ENCODE results near the gene GAS5. TPM values are rescaled to one million over a fixed set of nuclear protein-coding genes. Genes with fewer than 3 reads are reported as not detected.

GAS5 gene
- total RNA-seq, 1 donor from 2014 or later, result 397 TPM

DNA sequence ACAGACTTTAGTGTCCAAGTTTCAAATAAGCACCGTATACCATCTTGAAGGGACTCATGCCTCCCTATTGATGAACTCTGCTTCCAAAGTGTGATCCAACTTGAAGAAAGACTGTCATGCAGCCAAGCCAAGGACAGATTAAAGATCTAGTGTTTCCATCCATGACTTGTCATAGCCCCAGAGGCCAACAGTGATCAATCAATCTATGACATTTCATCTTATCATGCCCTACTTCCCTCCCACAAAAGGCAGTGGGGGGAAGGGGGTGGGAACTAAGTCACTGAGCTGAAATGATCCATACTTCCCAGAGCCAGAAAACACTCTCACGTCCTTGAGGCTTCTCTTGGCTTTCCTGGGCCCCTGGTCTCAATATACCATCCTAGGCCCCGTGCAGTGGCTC is 45.3 kb upstream of the GAS5 start:
- Mint-ChIP-seq H3K9me3 (ENCODE audit: unreplicated experiment) (no peaks in the 10 kb centered on the region), H3K36me3 (ENCODE audit: low read depth, unreplicated experiment) (peaks cover 11% of the 10 kb centered on the region), H3K27me3 (ENCODE audit: unreplicated experiment) (peaks cover 10% of the 10 kb centered on the region), H3K4me3 (ENCODE audit: unreplicated experiment) (no peak overlapping the region), H3K27ac (ENCODE audit: unreplicated experiment) (no peak overlapping the region), H3K4me1 (ENCODE audit: unreplicated experiment) (no peaks in the 10 kb centered on the region)
- TF ChIP-seq, protein P1, sequence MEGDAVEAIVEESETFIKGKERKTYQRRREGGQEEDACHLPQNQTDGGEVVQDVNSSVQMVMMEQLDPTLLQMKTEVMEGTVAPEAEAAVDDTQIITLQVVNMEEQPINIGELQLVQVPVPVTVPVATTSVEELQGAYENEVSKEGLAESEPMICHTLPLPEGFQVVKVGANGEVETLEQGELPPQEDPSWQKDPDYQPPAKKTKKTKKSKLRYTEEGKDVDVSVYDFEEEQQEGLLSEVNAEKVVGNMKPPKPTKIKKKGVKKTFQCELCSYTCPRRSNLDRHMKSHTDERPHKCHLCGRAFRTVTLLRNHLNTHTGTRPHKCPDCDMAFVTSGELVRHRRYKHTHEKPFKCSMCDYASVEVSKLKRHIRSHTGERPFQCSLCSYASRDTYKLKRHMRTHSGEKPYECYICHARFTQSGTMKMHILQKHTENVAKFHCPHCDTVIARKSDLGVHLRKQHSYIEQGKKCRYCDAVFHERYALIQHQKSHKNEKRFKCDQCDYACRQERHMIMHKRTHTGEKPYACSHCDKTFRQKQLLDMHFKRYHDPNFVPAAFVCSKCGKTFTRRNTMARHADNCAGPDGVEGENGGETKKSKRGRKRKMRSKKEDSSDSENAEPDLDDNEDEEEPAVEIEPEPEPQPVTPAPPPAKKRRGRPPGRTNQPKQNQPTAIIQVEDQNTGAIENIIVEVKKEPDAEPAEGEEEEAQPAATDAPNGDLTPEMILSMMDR (IDR thresholded peaks at IDR 0.05; ENCODE audit: unreplicated experiment), result no peak
- no peak for DNase-seq (ENCODE audit: low spot score)

DNA sequence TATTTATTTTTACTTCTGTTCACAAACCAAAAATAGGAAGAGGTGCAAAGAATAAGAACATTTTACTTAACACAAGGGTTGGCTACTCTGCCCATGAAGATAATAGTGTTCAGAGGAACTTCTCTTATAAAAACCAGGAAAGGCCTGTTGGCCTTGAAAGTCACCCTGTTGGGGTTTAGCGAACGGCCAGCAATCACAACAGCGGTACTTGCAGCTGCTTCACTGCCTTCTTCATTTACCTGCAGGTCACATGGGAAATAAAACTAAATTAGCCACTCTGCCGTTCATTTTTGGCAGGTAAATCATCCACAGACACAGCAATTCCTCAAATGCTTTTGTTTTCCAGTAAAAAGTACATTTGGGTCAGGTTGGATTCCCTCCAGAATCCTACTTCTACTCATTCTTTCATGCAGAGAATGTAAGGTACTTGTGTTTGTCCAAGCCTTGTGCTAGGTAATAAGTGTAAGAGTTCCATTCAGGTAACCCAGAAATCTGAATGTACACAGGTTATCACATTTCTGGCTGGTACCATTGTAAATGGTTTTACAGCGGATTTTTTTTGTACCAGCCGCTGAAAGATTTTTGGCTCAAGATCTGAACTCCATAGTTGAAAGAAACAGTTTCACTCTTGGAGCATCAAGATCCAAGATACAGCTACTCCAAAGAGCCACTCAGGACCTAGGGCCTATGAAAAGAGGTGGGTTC is 36.2 kb upstream of the GAS5 start:
- no peak overlapping the region for H3K27ac Mint-ChIP-seq (ENCODE audit: unreplicated experiment)
- peaks cover 1% of the 10 kb centered on the region for H3K27me3 Mint-ChIP-seq (ENCODE audit: unreplicated experiment)
- DNase-seq (ENCODE audit: low spot score), result no peak
- H3K4me1 Mint-ChIP-seq (ENCODE audit: unreplicated experiment), result peaks cover 12% of the 10 kb centered on the region
- H3K36me3 Mint-ChIP-seq (ENCODE audit: low read depth, unreplicated experiment), result no peaks in the 10 kb centered on the region
- TF ChIP-seq, protein P1 (IDR thresholded peaks at IDR 0.05; ENCODE audit: unreplicated experiment), result no peak
- H3K9me3 Mint-ChIP-seq (ENCODE audit: unreplicated experiment), result no peaks in the 10 kb centered on the region
- H3K4me3 Mint-ChIP-seq (ENCODE audit: unreplicated experiment), result no peak overlapping the region

DNA sequence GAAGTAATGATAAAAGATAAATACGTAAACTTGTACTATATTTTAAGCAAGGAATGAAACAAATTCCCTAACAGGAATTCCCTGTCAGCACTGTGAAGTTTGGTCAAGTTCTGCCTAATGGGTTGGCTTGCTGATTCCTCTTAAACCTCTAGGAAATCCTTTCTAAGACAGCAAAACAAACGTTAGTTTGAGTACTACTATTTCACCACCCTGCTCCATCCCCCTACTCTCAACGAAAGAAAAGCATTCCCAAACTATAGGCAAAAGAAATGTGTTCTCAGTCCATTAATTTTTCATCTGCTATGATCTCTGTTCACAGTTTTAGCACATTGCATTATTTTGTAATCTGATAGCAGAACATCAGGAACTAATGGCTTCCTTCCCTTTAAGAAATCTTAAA is 33.2 kb upstream of the GAS5 start:
- H3K36me3 Mint-ChIP-seq (ENCODE audit: low read depth, unreplicated experiment), result no peaks in the 10 kb centered on the region
- no peak overlapping the region for H3K4me3 Mint-ChIP-seq (ENCODE audit: unreplicated experiment)
- H3K4me1 Mint-ChIP-seq (ENCODE audit: unreplicated experiment), result peaks cover 10% of the 10 kb centered on the region
- peaks cover 1% of the 10 kb centered on the region for H3K27me3 Mint-ChIP-seq (ENCODE audit: unreplicated experiment)
- TF ChIP-seq, protein P1 (IDR thresholded peaks at IDR 0.05; ENCODE audit: unreplicated experiment), result no peak
- H3K9me3 Mint-ChIP-seq (ENCODE audit: unreplicated experiment), result no peaks in the 10 kb centered on the region
- DNase-seq (ENCODE audit: low spot score), result no peak
- H3K27ac Mint-ChIP-seq (ENCODE audit: unreplicated experiment), result no peak overlapping the region

DNA sequence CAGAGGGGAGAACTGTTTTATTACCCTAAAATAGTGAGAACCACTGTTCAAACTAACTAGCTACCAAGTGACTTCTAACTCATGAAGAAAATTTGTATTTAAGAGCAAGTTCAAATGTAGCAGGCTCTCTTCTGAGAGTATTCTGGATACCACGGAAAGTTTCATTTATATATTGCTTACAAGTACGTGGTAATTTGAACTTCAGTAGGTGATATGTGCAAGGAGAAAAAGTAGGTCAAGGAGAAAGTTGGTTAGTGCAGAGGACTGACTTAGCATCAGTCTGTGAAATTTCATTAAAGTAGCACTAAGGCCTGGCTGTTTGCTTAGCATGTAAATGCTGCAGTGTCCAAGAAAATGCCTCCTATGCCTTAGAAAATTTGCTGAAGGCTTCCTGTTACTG is 32.6 kb upstream of the GAS5 start:
- no peak for DNase-seq (ENCODE audit: low spot score)
- no peaks in the 10 kb centered on the region for H3K27me3 Mint-ChIP-seq (ENCODE audit: unreplicated experiment)
- H3K27ac Mint-ChIP-seq (ENCODE audit: unreplicated experiment), result no peak overlapping the region
- H3K9me3 Mint-ChIP-seq (ENCODE audit: unreplicated experiment), result no peaks in the 10 kb centered on the region
- H3K36me3 Mint-ChIP-seq (ENCODE audit: low read depth, unreplicated experiment), result no peaks in the 10 kb centered on the region
- H3K4me3 Mint-ChIP-seq (ENCODE audit: unreplicated experiment), result no peak overlapping the region
- TF ChIP-seq, protein P1 (IDR thresholded peaks at IDR 0.05; ENCODE audit: unreplicated experiment), result no peak
- H3K4me1 Mint-ChIP-seq (ENCODE audit: unreplicated experiment), result peaks cover 10% of the 10 kb centered on the region

DNA sequence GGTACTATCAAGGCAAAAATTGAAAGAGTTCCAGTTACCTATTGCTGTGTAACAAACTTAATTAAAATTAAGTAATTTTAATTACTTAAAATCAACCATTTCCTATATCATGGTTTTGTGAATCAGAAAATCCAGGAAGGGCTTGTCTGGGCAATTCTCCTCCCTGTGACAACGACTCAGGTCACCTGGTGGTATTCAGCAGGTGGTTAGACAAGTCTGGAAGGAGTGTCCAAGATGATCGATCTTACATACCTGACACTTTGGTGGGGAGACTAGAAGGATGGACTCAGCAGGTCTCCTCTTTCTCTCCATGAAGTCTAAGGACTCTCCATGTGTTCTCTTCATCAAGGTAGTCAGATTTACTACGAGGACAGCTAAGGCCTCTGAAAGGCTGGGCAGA is 26.4 kb upstream of the GAS5 start:
- Mint-ChIP-seq H3K4me1 (ENCODE audit: unreplicated experiment) (peaks cover 4% of the 10 kb centered on the region), H3K27ac (ENCODE audit: unreplicated experiment) (no peak overlapping the region), H3K9me3 (ENCODE audit: unreplicated experiment) (no peaks in the 10 kb centered on the region), H3K4me3 (ENCODE audit: unreplicated experiment) (no peak overlapping the region), H3K27me3 (ENCODE audit: unreplicated experiment) (no peaks in the 10 kb centered on the region), H3K36me3 (ENCODE audit: low read depth, unreplicated experiment) (no peaks in the 10 kb centered on the region)
- TF ChIP-seq, protein P1 (IDR thresholded peaks at IDR 0.05; ENCODE audit: unreplicated experiment), result no peak
- DNase-seq (ENCODE audit: low spot score), result no peak

Data from endothelial cell (in vitro differentiated cells).